Activated CD8-positive, alpha-beta T cell treated with anti-CD3 and anti-CD28 coated beads for 36 hours (primary cell): ENCODE measurements around the gene DNAJB11. TPM values are rescaled to one million over a fixed set of nuclear protein-coding genes. Genes with fewer than 3 reads are reported as not detected.

ENCODE experiments used
- ATAC-seq: fragments of 200-7000 bp; cut with Tn5 transposase; one replicate; pipeline ENCODE4 v1.10.0; 2021; ENCODE audit warnings: mild to moderate bottlenecking, moderate library complexity
- CTCF ChIA-PET: fragments of 350-600 bp; sonication (Branson Sonifier 250); formaldehyde crosslinking; loops from one replicate; lab custom pipeline; 2021; ENCODE audit warnings: antibody characterized with exemption; lab: Charles Lee
- POLR2A ChIA-PET: fragments of 350-600 bp; sonication (Branson Sonifier 250); formaldehyde crosslinking; loops from one replicate; lab custom pipeline; 2021; ENCODE audit warnings: antibody characterized with exemption; lab: Charles Lee
- DNase-seq: peaks from one replicate; pipeline ENCODE4 v3.0.0-alpha.2; 2020
- H3K27ac Mint-ChIP-seq: one replicate; pipeline ENCODE4 v1.8.0; 2021; ENCODE audit warnings: mild to moderate bottlenecking, mixed read lengths
- H3K27me3 Mint-ChIP-seq: one replicate; pipeline ENCODE4 v1.8.0; 2021; ENCODE audit warnings: mixed read lengths
- H3K36me3 Mint-ChIP-seq: one replicate; pipeline ENCODE4 v1.8.0; 2021; ENCODE audit warnings: low read depth, mixed read lengths
- H3K4me1 Mint-ChIP-seq: one replicate; pipeline ENCODE4 v1.8.0; 2021; ENCODE audit warnings: low read depth, mixed read lengths
- H3K4me3 Mint-ChIP-seq: one replicate; pipeline ENCODE4 v1.8.0; 2021; ENCODE audit warnings: mild to moderate bottlenecking, moderate library complexity, mixed read lengths
- H3K9me3 Mint-ChIP-seq: one replicate; pipeline ENCODE4 v1.8.0; 2021; ENCODE audit warnings: mixed read lengths
- intact Hi-C: fragments of 100-400 bp; cut with micrococcal nuclease; formaldehyde crosslinking; loops from one replicate; pipeline ENCODE4 v1.10.0; 2022
- total RNA-seq, 2 experiments: library from RNA; stranded (reverse); gene quantifications; one replicate each; pipeline ENCODE4 v1.2.3, GENCODE V29; 2021
- TF ChIP-seq, protein P1 (sequence below): fragments of 200-600 bp; IDR thresholded peaks from one replicate; pipeline ENCODE4 v1.8.0; 2022; ENCODE audit warnings: antibody characterized with exemption, mild to moderate bottlenecking

The DNAJB11 gene
- total RNA-seq, 2 experiments from 2014 or later = 30.0 to 31.5 TPM

DNA sequence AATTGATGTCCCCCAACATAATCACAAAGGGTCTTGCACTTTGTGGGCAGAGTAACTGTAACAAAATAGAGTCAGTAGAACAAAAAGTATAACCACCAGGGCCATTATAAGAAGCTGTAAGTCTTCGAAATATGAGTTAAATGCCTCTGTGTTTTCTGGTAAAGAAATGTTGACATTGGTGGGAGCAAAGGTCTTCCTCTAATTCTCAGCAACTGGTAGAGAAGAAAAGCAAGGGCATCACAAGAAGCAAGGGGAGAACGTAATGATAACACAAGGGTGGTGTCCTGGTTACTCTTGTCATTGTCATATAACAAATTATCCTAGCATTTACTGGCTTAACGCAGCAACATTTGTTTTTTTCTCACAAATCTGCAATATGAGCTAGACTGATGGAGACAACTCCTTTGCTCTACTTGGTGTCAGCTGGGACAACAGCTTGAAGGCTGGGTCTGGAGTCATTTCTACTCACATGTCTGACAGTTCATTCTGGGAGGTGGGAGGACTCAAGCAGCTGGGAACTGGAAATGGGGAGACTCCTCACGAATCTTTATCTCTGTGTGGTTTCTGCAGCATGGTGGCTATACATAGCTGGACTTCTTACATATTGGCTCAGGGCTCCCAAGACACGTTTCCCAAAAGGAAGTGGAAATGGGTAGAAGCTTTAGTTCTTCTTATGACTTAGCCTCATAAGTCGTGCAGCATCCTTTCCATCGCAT is 20.2 kb downstream of the DNAJB11 start:
- Mint-ChIP-seq H3K9me3 (no peaks in the 10 kb centered on the region), H3K27me3 (no peaks in the 10 kb centered on the region), H3K36me3 (peaks cover 2% of the 10 kb centered on the region), H3K4me1 (peaks cover 20% of the 10 kb centered on the region), H3K27ac (no peak overlapping the region), H3K4me3 (no peak overlapping the region)
- intact Hi-C loops = no loop called here
- TF ChIP-seq, protein P1, sequence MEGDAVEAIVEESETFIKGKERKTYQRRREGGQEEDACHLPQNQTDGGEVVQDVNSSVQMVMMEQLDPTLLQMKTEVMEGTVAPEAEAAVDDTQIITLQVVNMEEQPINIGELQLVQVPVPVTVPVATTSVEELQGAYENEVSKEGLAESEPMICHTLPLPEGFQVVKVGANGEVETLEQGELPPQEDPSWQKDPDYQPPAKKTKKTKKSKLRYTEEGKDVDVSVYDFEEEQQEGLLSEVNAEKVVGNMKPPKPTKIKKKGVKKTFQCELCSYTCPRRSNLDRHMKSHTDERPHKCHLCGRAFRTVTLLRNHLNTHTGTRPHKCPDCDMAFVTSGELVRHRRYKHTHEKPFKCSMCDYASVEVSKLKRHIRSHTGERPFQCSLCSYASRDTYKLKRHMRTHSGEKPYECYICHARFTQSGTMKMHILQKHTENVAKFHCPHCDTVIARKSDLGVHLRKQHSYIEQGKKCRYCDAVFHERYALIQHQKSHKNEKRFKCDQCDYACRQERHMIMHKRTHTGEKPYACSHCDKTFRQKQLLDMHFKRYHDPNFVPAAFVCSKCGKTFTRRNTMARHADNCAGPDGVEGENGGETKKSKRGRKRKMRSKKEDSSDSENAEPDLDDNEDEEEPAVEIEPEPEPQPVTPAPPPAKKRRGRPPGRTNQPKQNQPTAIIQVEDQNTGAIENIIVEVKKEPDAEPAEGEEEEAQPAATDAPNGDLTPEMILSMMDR = no peak
- CTCF ChIA-PET = interaction anchor here (1.0 to 17.4 kb wide), 6 partner anchors 17 to 522 kb away, joined by 3 to 185 read pairs (median 4); no protein-coding TSS in a partner anchor
- ATAC-seq (no peak), DNase-seq (no peak)
- POLR2A ChIA-PET = interaction anchor here (0.6 to 1.1 kb wide), 7 partner anchors 18 to 931 kb away, joined by 3 to 4 read pairs (median 3); partner anchors contain the start of genes DNAJB11 and EIF4A2

DNA sequence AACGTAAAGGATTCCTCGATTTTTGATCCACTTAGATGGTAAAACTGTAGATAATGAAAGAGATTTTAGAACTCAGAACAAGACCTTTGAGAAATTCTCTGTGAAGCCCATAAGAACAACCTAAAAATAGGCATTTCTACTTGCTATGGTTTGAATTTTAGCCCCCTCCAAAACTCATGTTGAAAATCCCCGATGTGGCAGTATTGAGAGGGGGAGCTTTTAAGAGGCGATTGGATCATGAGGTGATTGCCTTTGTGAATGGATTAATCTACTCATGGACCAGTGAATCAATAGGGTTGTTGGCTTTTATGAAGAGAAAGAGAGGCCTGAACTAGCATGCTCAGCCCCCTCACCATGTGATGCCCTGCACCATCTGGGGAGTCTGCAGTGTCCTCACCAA is 22.2 kb downstream of the DNAJB11 start:
- intact Hi-C loops = no loop called here
- ATAC-seq (no peak), DNase-seq (no peak)
- Mint-ChIP-seq H3K4me1 (peaks cover 20% of the 10 kb centered on the region), H3K9me3 (no peaks in the 10 kb centered on the region), H3K27ac (no peak overlapping the region), H3K27me3 (no peaks in the 10 kb centered on the region), H3K4me3 (no peak overlapping the region), H3K36me3 (no peaks in the 10 kb centered on the region)
- TF ChIP-seq, protein P1 = no peak
- ChIA-PET CTCF (interaction anchor here (0.6 to 17.4 kb wide), 4 partner anchors 10 to 69 kb away, joined by 3 to 185 read pairs (median 3); no protein-coding TSS in a partner anchor), POLR2A (interaction anchor here (1.3 kb wide), 1 partner anchor 16 kb away, joined by 3 read pairs; no protein-coding TSS in a partner anchor)

DNA sequence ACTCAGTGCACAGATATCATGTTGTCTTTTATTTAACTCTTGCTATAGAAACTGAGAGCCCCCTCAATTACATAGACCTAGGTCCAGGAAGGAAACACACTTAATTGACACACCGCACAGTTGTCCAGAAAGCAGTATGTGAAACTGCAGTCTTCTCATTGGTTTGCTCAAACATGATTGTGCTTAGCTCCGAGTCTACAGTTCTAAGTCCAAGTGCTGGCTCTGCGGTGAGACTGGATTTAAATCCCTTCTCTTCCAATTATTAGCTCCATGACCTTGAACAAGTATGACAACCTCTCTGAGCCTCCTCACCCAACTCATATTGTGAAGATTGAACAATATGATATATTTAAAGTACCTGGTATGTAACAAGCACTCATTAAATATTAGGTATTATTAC is 23.3 kb downstream of the DNAJB11 start:
- H3K4me1 Mint-ChIP-seq = peaks cover 14% of the 10 kb centered on the region
- CTCF ChIA-PET = interaction anchor here (2.3 to 17.4 kb wide), 2 partner anchors 8 to 22 kb away, joined by 6 to 185 read pairs; no protein-coding TSS in a partner anchor
- ATAC-seq = no peak
- H3K36me3 Mint-ChIP-seq = no peaks in the 10 kb centered on the region
- no peak for DNase-seq
- H3K4me3 Mint-ChIP-seq = no peak overlapping the region
- TF ChIP-seq, protein P1 = no peak
- H3K27me3 Mint-ChIP-seq = peaks cover 2% of the 10 kb centered on the region
- intact Hi-C loops = no loop called here
- H3K9me3 Mint-ChIP-seq = no peaks in the 10 kb centered on the region
- H3K27ac Mint-ChIP-seq = no peak overlapping the region
- POLR2A ChIA-PET = no interaction called here

DNA sequence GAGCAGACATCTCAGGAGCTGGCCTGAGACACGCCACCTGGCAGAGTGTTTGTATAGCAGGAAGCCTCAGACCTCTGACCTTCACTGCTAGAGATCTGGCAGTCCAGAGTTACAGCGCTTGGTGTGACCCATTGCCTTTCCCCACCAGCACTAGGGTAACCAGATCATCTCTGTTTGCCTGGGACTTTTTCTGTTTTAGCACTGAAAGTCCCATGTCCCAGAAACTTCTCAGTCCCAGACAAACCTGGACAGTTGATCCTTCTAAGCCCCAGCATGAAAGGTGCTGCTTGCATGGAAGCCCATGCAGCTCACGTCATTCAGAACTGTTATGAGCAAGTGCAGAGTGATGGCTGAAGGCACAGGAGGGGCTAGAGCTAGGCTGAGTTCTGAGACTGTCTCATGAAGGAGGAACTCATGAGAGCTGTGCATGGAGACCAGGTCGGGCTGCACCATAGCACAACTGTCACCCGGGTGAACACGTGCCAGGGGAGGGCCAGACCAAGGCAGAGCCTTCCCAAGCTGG is 24.1 kb downstream of the DNAJB11 start:
- Mint-ChIP-seq H3K4me1 (peaks cover 11% of the 10 kb centered on the region), H3K27me3 (peaks cover 2% of the 10 kb centered on the region), H3K27ac (no peak overlapping the region), H3K4me3 (no peak overlapping the region), H3K9me3 (no peaks in the 10 kb centered on the region), H3K36me3 (no peaks in the 10 kb centered on the region)
- no peak for DNase-seq
- intact Hi-C loops = no loop called here
- POLR2A ChIA-PET = no interaction called here
- CTCF ChIA-PET = interaction anchor here (2.3 to 17.4 kb wide), 2 partner anchors 9 to 21 kb away, joined by 6 to 185 read pairs; no protein-coding TSS in a partner anchor
- TF ChIP-seq, protein P1 = no peak
- no peak for ATAC-seq
